Neural progenitor cell (in vitro differentiated cells): Measurements from ENCODE around the gene NOTCH4.

Source experiments
- EZH2 ChIP-seq: fragments of 200-600 bp; sonication (generic); IDR thresholded peaks from 2 replicates; pipeline ENCODE4 v1.6.1; 2017; ENCODE audit warnings: antibody characterized with exemption, mild to moderate bottlenecking, moderate library complexity
- EZH2phosphoT487 ChIP-seq: fragments of 200-600 bp; sonication (generic); IDR thresholded peaks from 2 replicates; pipeline ENCODE4 v1.6.1; 2017; ENCODE audit warnings: antibody characterized with exemption
- TF ChIP-seq, protein P1 (sequence below): fragments of 200-600 bp; sonication (generic); IDR thresholded peaks from 2 replicates; pipeline ENCODE4 v1.5.1; 2017; ENCODE audit warnings: antibody characterized with exemption, mild to moderate bottlenecking

DNA sequence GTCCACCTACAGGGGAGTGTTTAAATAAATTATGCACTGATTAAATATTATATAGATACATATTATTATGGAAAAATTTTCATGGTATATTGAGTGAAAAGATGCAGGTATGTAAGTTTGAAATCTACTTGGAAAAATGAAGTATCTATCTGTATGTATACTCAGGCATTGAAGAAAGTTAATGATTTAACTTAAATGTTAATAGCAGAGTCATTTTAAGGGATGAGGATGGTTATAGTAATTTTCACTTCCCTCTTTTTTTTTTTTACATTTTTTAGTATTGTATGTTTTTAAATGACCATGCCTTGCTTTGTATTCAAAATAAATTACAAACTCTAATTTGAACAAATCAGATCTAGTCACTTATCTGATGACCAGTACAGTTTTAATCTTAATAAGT is 43.2 kb upstream of the NOTCH4 start:
- TF ChIP-seq, protein P1, sequence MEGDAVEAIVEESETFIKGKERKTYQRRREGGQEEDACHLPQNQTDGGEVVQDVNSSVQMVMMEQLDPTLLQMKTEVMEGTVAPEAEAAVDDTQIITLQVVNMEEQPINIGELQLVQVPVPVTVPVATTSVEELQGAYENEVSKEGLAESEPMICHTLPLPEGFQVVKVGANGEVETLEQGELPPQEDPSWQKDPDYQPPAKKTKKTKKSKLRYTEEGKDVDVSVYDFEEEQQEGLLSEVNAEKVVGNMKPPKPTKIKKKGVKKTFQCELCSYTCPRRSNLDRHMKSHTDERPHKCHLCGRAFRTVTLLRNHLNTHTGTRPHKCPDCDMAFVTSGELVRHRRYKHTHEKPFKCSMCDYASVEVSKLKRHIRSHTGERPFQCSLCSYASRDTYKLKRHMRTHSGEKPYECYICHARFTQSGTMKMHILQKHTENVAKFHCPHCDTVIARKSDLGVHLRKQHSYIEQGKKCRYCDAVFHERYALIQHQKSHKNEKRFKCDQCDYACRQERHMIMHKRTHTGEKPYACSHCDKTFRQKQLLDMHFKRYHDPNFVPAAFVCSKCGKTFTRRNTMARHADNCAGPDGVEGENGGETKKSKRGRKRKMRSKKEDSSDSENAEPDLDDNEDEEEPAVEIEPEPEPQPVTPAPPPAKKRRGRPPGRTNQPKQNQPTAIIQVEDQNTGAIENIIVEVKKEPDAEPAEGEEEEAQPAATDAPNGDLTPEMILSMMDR: no peak
- TF ChIP-seq EZH2 (no peak), EZH2phosphoT487 (no peak)
